NT2/D1 (cell line): ENCODE data around the gene LDHB.
"Not testable (repeated sequence)": the region's sequence is repeated elsewhere in the genome, so short reads cannot be mapped to it uniquely, and the experiment has no call there.

Experiments used
- DNase-seq: peaks from one replicate; pipeline ENCODE4 v3.0.0-alpha.2; 2011; ENCODE audit warnings: low read depth, low spot score
- H3K27me3 ChIP-seq: 2 replicates; pipeline ENCODE4 v1.6.0; 2011; ENCODE audit warnings: mild to moderate bottlenecking; ENCODE audit not compliant: insufficient read length, insufficient read depth
- H3K36me3 ChIP-seq: 2 replicates; pipeline ENCODE4 v1.6.1; 2011; ENCODE audit warnings: mild to moderate bottlenecking, low read length, mixed read lengths; ENCODE audit not compliant: insufficient read depth, insufficient read length
- H3K4me1 ChIP-seq: 2 replicates; pipeline ENCODE4 v1.5.1; 2011; ENCODE audit not compliant: insufficient read depth, insufficient read length
- H3K4me3 ChIP-seq: 2 replicates; pipeline ENCODE4 v1.5.1; 2011; ENCODE audit warnings: low read depth; ENCODE audit not compliant: insufficient read length
- H3K9ac ChIP-seq: 2 replicates; pipeline ENCODE4 v1.6.0; 2011; ENCODE audit warnings: low read depth; ENCODE audit not compliant: insufficient read length
- H3K9me3 ChIP-seq: 2 replicates; pipeline ENCODE4 v1.5.1; 2011; ENCODE audit warnings: mild to moderate bottlenecking, low read length; ENCODE audit not compliant: insufficient read depth
- SUZ12 ChIP-seq: IDR thresholded peaks from 2 replicates; pipeline ENCODE4 v1.6.1; 2011; ENCODE audit not compliant: insufficient read length, insufficient read depth; ENCODE audit errors: extremely low read depth
- YY1 ChIP-seq: IDR thresholded peaks from 2 replicates; pipeline ENCODE4 v1.6.1; 2011; ENCODE audit not compliant: insufficient read length, insufficient read depth
- ZNF274 ChIP-seq: IDR thresholded peaks from 2 replicates; pipeline ENCODE4 v1.6.1; 2011; ENCODE audit warnings: mild to moderate bottlenecking, low read depth, low read length

LDHB gene

GRCh38 chr12:21659383-21659782 is 1.7 kb upstream of the LDHB start:
- Histone ChIP-seq H3K36me3 (peaks cover 28% of the 10 kb centered on the region), H3K4me1 (no peaks in the 10 kb centered on the region), H3K4me3 (no peak overlapping the region), H3K9ac (no peak overlapping the region), H3K9me3 (peaks cover 8% of the 10 kb centered on the region; the same call in 1 of the 2 replicates), H3K27me3 (no peaks in the 10 kb centered on the region)
- DNase-seq, result no peak
- TF ChIP-seq YY1, result no peak
- no peak for TF ChIP-seq SUZ12
- TF ChIP-seq ZNF274, result no peak

GRCh38 chr12:21656905-21657325 is 727 bp downstream of the LDHB start:
- H3K9me3 ChIP-seq, result peaks cover 8% of the 10 kb centered on the region; the same call in 1 of the 2 replicates
- TF ChIP-seq ZNF274 (no peak), YY1 (no peak), SUZ12 (no peak)
- H3K27me3 ChIP-seq, result no peaks in the 10 kb centered on the region
- peaks cover 53% of the 10 kb centered on the region for H3K36me3 ChIP-seq
- H3K4me1 ChIP-seq, result peaks cover 2% of the 10 kb centered on the region
- H3K4me3 ChIP-seq, result peak overlapping the region; percentile 98
- DNase-seq, result peak; percentile 71
- H3K9ac ChIP-seq, result peak overlapping the region; percentile 99

GRCh38 chr12:21655591-21655990 is 2.1 kb downstream of the LDHB start:
- peaks cover 2% of the 10 kb centered on the region for H3K4me1 ChIP-seq
- H3K9ac ChIP-seq, result peak overlapping the region; percentile 99
- H3K27me3 ChIP-seq, result no peaks in the 10 kb centered on the region
- peak overlapping the region; percentile 98 for H3K4me3 ChIP-seq
- no peaks in the 10 kb centered on the region for H3K9me3 ChIP-seq
- H3K36me3 ChIP-seq, result peaks cover 66% of the 10 kb centered on the region
- TF ChIP-seq SUZ12 (no peak), YY1 (no peak), ZNF274 (no peak)
- no peak for DNase-seq

GRCh38 chr12:21651821-21652220 is 5.8 kb downstream of the LDHB start:
- H3K9ac ChIP-seq, result no peak overlapping the region
- no peak overlapping the region for H3K4me3 ChIP-seq
- DNase-seq, result no peak
- H3K36me3 ChIP-seq, result peaks cover 100% of the 10 kb centered on the region
- H3K27me3 ChIP-seq, result no peaks in the 10 kb centered on the region
- peaks cover 8% of the 10 kb centered on the region for H3K4me1 ChIP-seq
- H3K9me3 ChIP-seq, result no peaks in the 10 kb centered on the region
- TF ChIP-seq ZNF274 (no peak), SUZ12 (no peak), YY1 (no peak)

GRCh38 chr12:21650997-21651396 is 6.6 kb downstream of the LDHB start:
- no peak overlapping the region for H3K9ac ChIP-seq
- H3K36me3 ChIP-seq, result peaks cover 100% of the 10 kb centered on the region
- no peaks in the 10 kb centered on the region for H3K27me3 ChIP-seq
- H3K4me1 ChIP-seq, result peaks cover 8% of the 10 kb centered on the region
- no peak overlapping the region for H3K4me3 ChIP-seq
- no peaks in the 10 kb centered on the region for H3K9me3 ChIP-seq
- no peak for TF ChIP-seq SUZ12
- no peak for TF ChIP-seq YY1
- no peak for TF ChIP-seq ZNF274
- no peak for DNase-seq

- no peaks in the 10 kb centered on the region for H3K27me3 ChIP-seq
- H3K9ac ChIP-seq, result no peak overlapping the region
- DNase-seq, result no peak
- TF ChIP-seq ZNF274 (no peak), YY1 (no peak), SUZ12 (no peak)
- peaks cover 11% of the 10 kb centered on the region for H3K4me1 ChIP-seq
- peaks cover 100% of the 10 kb centered on the region for H3K36me3 ChIP-seq
- H3K4me3 ChIP-seq, result no peak overlapping the region
- H3K9me3 ChIP-seq, result no peaks in the 10 kb centered on the region
These were observed 8.6 kb downstream of the LDHB start for GRCh38 chr12:21649034-21649433.

GRCh38 chr12:21648378-21648777 is 9.3 kb downstream of the LDHB start:
- Histone ChIP-seq H3K9ac (no peak overlapping the region), H3K36me3 (peaks cover 100% of the 10 kb centered on the region), H3K4me1 (peaks cover 9% of the 10 kb centered on the region), H3K4me3 (no peak overlapping the region), H3K27me3 (no peaks in the 10 kb centered on the region), H3K9me3 (no peaks in the 10 kb centered on the region)
- DNase-seq, result no peak
- TF ChIP-seq SUZ12 (no peak), YY1 (no peak)

GRCh38 chr12:21647179-21647578 is 10.5 kb downstream of the LDHB start:
- no peak for TF ChIP-seq YY1
- no peak for TF ChIP-seq SUZ12
- TF ChIP-seq ZNF274, result no peak
- Histone ChIP-seq H3K9me3 (no peaks in the 10 kb centered on the region), H3K27me3 (no peaks in the 10 kb centered on the region), H3K9ac (no peak overlapping the region), H3K36me3 (peaks cover 100% of the 10 kb centered on the region), H3K4me3 (no peak overlapping the region), H3K4me1 (peaks cover 11% of the 10 kb centered on the region)
- DNase-seq, result no peak

- peak; percentile 83 for DNase-seq
- H3K9me3 ChIP-seq, H3K27me3 ChIP-seq, H3K4me3 ChIP-seq, H3K9ac ChIP-seq: not testable (repeated sequence)
- Histone ChIP-seq H3K4me1 (peaks cover 11% of the 10 kb centered on the region), H3K36me3 (peaks cover 100% of the 10 kb centered on the region)
These were observed 12.6 kb downstream of the LDHB start for GRCh38 chr12:21645041-21645500.
